ENCODE data around the gene BORCS5. TPM values are rescaled to one million over a fixed set of nuclear protein-coding genes. Genes with fewer than 3 reads are reported as not detected.
"Not testable (repeated sequence)": the region's sequence is repeated elsewhere in the genome, so short reads cannot be mapped to it uniquely, and the experiment has no call there.

Gene BORCS5
- total RNA-seq, 2 experiments from 2014 or later, result 43.7 to 47.8 TPM

DNA sequence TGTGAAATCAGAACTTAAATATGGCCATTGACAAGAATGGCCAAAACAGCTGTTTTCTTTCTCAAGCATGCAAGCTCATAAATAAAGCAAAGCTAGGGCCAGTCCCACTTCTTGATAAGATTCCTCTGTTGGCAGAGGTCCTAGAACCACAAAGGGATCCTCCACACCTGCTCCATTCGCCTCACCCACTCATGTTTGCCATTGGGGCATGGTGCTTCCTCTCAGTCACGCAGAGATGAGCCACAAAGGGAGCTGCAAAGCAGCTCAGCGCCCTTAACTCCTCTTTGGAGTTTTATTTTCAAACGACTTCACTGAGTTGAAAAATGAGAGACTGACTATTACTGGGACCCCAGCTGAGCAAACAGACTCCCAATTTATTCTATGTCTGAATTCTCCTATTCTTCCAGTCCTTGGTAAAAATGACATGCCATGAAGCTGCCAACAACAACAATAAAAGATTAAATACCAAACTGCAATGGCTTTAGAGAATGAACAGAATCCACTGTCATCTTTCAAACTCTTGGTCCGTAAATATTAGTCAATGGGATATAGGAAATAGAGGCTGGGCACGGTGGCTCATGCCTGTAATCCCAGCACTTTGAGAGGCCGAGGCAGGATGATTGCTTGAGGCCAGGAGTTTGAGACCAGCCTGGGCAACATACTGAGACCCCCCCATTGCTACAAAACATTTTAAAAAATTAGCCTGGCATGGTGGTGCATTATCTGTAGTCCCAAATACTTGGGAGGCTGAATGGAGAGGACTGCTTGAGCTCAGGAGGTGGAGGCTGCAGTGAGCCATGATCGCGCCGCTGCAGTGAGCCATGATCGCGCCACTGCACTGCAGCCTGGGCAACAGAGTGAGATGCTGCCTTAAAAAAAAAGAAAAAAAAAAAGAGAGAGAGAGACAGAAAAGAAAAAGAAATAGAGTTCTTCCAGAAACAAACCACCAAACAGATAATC is 23.2 kb upstream of the BORCS5 start:
- intact Hi-C loops (cut with micrococcal nuclease), result loop anchor here (2.0 to 10.0 kb wide), 5 partner anchors 67 to 779 kb away; partner anchors contain the start of genes BCL2L14 and LRP6
- H3K9me3 Mint-ChIP-seq, result no peaks in the 10 kb centered on the region
- DNase-seq, result no peak
- H3K27ac Mint-ChIP-seq, result no peak overlapping the region
- POLR2A ChIA-PET, result interaction anchor here (1.2 kb wide), 1 partner anchor 23 kb away, joined by 4 read pairs; the partner anchor contains the start of gene BORCS5
- H3K4me3 Mint-ChIP-seq, result no peak overlapping the region
- no peaks in the 10 kb centered on the region for H3K36me3 Mint-ChIP-seq
- CTCF ChIA-PET, result interaction anchor here (0.7 to 2.6 kb wide), 18 partner anchors 9 to 711 kb away, joined by 3 to 20 read pairs (median 4); partner anchors contain the start of genes BCL2L14, BORCS5, LRP6 and MANSC1
- H3K4me1 Mint-ChIP-seq (ENCODE audit: low read depth), result peaks cover 25% of the 10 kb centered on the region
- H3K27me3 Mint-ChIP-seq, result no peaks in the 10 kb centered on the region

DNA sequence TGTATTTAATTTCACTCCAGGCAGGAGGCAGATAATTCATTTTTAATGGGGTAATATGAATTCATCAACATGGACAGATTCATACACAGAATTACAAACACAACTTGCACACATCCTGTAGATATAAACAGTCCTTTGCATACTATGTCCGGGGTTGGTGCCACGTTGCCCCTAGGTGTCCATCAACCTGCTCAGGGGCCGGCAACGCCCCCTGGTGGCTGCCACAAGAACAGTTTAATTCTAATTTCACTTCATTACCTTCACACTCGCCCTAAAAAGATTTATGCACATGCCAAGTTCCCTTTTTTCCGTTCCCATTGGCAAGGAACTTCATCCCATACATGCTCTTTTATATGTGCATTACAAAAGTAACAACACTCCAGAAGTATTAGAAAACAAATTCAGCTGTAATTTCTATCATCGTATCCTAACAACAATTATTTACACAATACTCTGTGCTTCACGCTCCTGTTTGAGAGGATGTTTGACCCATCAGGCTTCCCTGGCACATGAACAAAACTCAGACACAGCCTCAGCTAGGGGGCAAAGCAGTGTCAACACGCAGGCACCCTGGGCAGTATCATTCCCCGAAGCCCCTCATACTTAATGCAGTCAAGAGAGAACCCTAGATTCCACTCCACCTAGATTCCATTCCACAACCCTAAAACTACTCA is 22.4 kb upstream of the BORCS5 start:
- intact Hi-C loops (cut with micrococcal nuclease), result loop anchor here (2.0 to 10.0 kb wide), 5 partner anchors 68 to 780 kb away; partner anchors contain the start of genes BCL2L14 and LRP6
- Mint-ChIP-seq H3K4me1 (ENCODE audit: low read depth) (peaks cover 25% of the 10 kb centered on the region), H3K4me3 (no peak overlapping the region), H3K27me3 (no peaks in the 10 kb centered on the region), H3K9me3 (no peaks in the 10 kb centered on the region), H3K36me3 (no peaks in the 10 kb centered on the region), H3K27ac (no peak overlapping the region)
- CTCF ChIA-PET, result interaction anchor here (0.6 to 2.6 kb wide), 16 partner anchors 8 to 712 kb away, joined by 3 to 20 read pairs (median 4); partner anchors contain the start of genes BORCS5, LRP6 and MANSC1
- POLR2A ChIA-PET, result no interaction called here
- peak; percentile 77 for DNase-seq

DNA sequence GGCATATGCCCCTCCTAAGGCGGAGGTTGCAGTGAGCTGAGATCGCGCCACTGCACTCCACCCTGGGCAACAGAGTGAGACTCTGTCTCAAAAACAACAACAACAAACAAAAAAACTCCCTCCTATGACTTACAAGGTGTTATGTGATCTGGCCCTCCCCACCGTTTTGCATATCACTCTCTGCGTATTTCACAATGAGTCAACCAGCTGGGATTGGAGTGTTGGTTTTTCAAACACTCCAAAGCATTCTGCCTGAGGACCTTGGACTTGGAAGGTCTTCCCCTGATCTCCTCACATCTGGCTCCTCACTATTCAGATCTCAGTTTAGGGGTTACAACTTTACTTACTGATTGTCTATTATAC is 20.8 kb upstream of the BORCS5 start:
- no peak overlapping the region for H3K4me3 Mint-ChIP-seq
- intact Hi-C loops (cut with micrococcal nuclease), result loop anchor here (10.0 kb wide), 1 partner anchor 781 kb away; no protein-coding TSS in a partner anchor
- H3K36me3 Mint-ChIP-seq, result no peaks in the 10 kb centered on the region
- DNase-seq, result peak; percentile 18
- H3K9me3 Mint-ChIP-seq, result no peaks in the 10 kb centered on the region
- ChIA-PET POLR2A (no interaction called here), CTCF (interaction anchor here (1.0 to 1.9 kb wide), 5 partner anchors 8 to 319 kb away, joined by 3 to 7 read pairs (median 4); no protein-coding TSS in a partner anchor)
- no peaks in the 10 kb centered on the region for H3K27me3 Mint-ChIP-seq
- peaks cover 25% of the 10 kb centered on the region for H3K4me1 Mint-ChIP-seq (ENCODE audit: low read depth)
- H3K27ac Mint-ChIP-seq, result no peak overlapping the region

DNA sequence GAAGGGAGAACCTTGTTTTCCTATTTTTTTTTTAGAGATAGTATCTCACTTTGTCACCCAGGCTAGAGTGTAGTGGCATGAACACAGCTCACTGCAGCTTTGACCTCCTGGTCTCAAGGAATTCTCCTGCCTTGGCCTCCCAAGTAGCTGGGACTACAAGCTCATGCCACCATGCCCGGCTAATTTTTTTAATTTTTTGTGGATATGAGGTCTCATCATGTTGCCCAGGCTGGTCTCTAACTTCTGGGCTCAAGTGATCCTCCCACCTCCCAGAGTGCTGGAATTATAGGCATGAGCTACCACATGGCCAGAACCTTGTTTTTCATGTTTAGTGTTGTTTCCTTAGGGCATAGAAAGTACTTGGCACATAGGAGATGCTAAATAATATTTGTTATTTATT is 20.4 kb upstream of the BORCS5 start:
- peaks cover 20% of the 10 kb centered on the region for H3K4me1 Mint-ChIP-seq (ENCODE audit: low read depth)
- ChIA-PET CTCF (interaction anchor here (1.1 to 1.9 kb wide), 5 partner anchors 9 to 303 kb away, joined by 3 to 7 read pairs (median 4); no protein-coding TSS in a partner anchor), POLR2A (no interaction called here)
- H3K9me3 Mint-ChIP-seq, result no peaks in the 10 kb centered on the region
- H3K4me3 Mint-ChIP-seq, result no peak overlapping the region
- no peak overlapping the region for H3K27ac Mint-ChIP-seq
- H3K36me3 Mint-ChIP-seq, result no peaks in the 10 kb centered on the region
- no peaks in the 10 kb centered on the region for H3K27me3 Mint-ChIP-seq
- no peak for DNase-seq
- intact Hi-C loops (cut with micrococcal nuclease), result loop anchor here (10.0 kb wide), 1 partner anchor 782 kb away; no protein-coding TSS in a partner anchor

DNA sequence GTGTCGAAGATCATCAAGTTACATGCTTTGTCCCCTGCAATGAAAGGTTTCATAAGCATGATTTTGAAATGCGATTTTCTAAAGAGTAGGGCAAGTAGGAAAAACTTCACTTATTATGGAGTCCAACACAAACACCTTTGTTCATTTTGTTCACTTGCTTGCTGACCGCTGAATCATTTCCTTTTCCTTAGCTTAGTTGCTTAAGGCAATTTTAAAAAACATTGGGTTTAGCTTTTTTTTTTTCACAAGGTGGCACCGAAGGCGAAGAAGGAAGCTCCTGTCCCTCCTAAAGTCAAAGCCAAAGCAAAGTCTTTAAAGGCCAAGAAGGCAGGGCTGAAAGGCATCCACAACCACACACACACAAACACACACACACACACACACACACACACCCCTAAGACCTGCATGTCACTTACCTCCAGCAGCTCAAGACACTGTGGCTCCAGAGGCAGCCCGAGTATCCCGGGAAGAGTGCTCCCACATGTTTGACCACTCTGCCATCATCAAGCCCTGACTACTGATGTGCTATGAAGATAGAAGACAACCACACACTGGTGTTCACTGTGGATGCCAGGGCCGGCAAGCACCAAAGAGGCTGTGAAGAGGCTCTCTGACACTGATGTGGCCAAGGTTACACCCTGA is 18.2 kb upstream of the BORCS5 start:
- Mint-ChIP-seq H3K27me3 (no peaks in the 10 kb centered on the region), H3K36me3 (no peaks in the 10 kb centered on the region), H3K4me3 (no peak overlapping the region), H3K27ac (no peak overlapping the region), H3K4me1 (ENCODE audit: low read depth) (peaks cover 17% of the 10 kb centered on the region), H3K9me3 (no peaks in the 10 kb centered on the region)
- POLR2A ChIA-PET, result interaction anchor here (0.5 kb wide), 1 partner anchor 190 kb away, joined by 3 read pairs; no protein-coding TSS in a partner anchor
- CTCF ChIA-PET, result interaction anchor here (2.6 kb wide), 1 partner anchor 11 kb away, joined by 7 read pairs; no protein-coding TSS in a partner anchor
- intact Hi-C loops (cut with micrococcal nuclease), result loop anchor here (10.0 kb wide), 1 partner anchor 784 kb away; no protein-coding TSS in a partner anchor
- DNase-seq, result no peak

DNA sequence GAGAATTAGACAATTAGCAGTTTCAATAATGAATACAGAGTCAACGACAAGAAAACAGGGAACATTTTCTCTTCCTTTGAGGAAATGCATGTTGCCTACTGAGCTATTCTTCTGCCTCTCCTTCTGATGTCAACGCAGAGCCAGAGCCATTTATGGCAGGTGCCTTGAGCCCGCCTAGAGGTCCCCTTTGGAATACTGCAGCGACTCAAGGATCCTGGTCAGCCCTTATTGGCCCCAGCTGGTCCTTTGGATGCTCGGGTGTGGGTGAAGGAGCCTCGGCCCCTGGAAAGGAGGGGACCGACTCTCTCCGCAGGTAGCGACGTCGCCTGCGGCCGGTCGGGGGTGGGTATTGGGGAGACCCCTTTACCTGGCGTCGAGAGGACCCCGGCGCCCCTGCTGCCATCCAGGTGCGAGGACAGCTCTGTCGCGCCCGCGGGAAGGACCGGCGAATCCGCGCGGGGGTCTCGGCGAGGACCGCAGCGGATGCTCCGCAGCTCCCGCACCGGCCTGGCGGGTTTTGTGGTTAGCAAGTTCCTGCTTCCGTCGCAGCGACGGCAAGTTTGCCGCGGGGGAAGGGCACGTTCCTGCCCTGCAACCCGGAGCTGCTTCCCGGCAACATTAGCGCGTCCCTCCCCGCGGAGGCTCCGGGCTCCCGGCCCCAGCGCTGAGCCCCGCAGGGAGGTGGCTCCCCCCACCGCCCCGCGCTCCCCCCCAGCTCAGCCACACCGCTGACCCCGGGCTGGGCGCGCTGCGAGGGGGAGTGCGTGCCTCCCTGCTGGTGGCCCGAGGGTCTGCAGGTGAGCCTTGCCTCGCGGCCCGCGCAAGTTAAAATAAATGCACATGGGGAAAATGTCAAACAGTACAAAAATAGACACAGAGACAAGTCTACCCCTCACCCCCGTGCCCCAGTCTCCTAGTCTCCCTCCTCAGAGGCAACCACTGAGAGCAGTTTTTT is 6.9 kb upstream of the BORCS5 start, which contains the start of gene MANSC1:
MANSC1 (minus strand) TSS at position 532 of the 955 bp plus-strand sequence. CDS start 6,928 bp downstream, outside the sequence.
- no peaks in the 10 kb centered on the region for H3K36me3 Mint-ChIP-seq
- peaks cover 17% of the 10 kb centered on the region for H3K4me1 Mint-ChIP-seq (ENCODE audit: low read depth)
- DNase-seq, result peak; percentile 72
- intact Hi-C loops (cut with micrococcal nuclease), result loop anchor here (10.0 kb wide), 2 partner anchors 455 to 855 kb away; no protein-coding TSS in a partner anchor
- ChIA-PET POLR2A (no interaction called here), CTCF (interaction anchor here (0.5 to 3.4 kb wide), 6 partner anchors 8 to 1976 kb away, joined by 3 to 20 read pairs (median 6); no protein-coding TSS in a partner anchor)
- H3K27me3 Mint-ChIP-seq, result no peaks in the 10 kb centered on the region
- H3K9me3 Mint-ChIP-seq, result no peaks in the 10 kb centered on the region
- H3K27ac Mint-ChIP-seq, result peak within 1 kb of the TSS; percentile 16
- peak within 1 kb of the TSS; percentile 62 for H3K4me3 Mint-ChIP-seq

DNA sequence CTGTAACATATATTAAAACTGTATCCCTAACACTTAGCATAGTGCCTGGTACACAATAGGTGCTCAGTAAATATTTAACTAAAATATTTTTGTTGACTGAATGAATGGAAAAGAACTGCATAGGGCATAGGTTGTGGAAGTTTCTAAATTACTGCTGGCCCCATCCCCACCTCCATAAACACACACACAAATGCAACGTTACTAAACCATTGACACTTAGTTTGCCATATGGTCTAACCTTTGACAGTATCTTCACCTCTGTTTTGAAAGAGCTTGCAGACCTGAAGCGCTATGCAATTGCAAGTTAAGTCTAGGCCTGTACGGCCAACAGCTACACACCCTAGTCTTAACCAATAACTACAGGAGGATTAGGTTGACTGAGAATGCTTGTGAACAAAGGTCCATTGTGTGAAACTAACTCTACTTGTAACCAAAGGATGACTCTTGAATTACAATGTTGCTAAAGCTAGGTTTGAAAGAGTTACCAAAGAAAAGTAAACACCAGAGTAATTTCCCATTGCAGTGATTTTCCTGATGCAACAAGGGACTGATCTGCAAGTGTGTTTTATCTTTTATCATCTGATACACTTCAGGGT is 5.9 kb upstream of the BORCS5 start:
- DNase-seq, result no peak
- CTCF ChIA-PET, result interaction anchor here (0.6 to 3.4 kb wide), 3 partner anchors 9 to 153 kb away, joined by 3 to 20 read pairs (median 3); no protein-coding TSS in a partner anchor
- Mint-ChIP-seq H3K27me3 (no peaks in the 10 kb centered on the region), H3K9me3 (no peaks in the 10 kb centered on the region), H3K27ac (peak overlapping the region; percentile 16), H3K4me3 (peak overlapping the region; percentile 62), H3K36me3 (no peaks in the 10 kb centered on the region), H3K4me1 (ENCODE audit: low read depth) (peaks cover 21% of the 10 kb centered on the region)
- intact Hi-C loops (cut with micrococcal nuclease), result loop anchor here (10.0 kb wide), 2 partner anchors 454 to 854 kb away; no protein-coding TSS in a partner anchor
- POLR2A ChIA-PET, result no interaction called here

DNA sequence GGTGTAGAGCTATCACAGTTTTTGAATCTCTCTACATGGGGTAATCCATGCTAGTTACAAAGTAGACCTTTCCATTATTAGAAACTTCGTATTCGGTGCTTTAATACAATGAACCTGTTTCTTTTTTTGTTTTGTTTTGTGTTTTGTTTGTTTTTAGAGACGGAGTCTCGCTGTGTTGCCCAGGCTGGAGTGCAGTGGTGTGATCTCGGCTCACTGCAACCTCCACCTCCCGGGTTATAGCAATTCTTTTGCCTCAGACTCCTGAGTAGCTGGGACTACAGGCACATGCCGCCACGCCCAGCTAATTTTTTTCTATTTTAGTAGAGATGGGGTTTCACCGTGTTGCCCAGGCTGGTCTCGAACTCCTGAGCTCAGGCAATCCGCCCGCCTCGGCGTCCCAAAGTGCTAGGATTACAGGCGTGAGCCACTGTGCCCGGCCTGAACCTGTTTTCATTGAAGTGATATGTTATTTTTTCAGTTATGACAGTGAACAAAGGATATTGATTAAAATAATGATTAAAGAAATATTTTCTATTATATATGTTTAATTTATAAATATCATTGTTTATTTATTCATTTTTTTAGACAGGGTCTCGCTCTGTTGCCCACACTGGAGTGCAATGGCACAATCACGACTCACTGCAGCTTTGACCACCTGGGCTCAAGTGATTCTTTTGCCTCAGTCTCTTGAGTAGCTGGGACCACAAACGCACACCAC is 5.3 kb upstream of the BORCS5 start:
- H3K4me3 Mint-ChIP-seq, H3K36me3 Mint-ChIP-seq, POLR2A ChIA-PET, DNase-seq, H3K27ac Mint-ChIP-seq, H3K9me3 Mint-ChIP-seq, H3K27me3 Mint-ChIP-seq: not testable (repeated sequence)
- intact Hi-C loops (cut with micrococcal nuclease), result loop anchor here (10.0 kb wide), 2 partner anchors 453 to 853 kb away; no protein-coding TSS in a partner anchor
- CTCF ChIA-PET, result interaction anchor here (0.6 to 3.4 kb wide), 4 partner anchors 10 to 354 kb away, joined by 3 to 20 read pairs (median 3); no protein-coding TSS in a partner anchor
- peaks cover 25% of the 10 kb centered on the region for H3K4me1 Mint-ChIP-seq (ENCODE audit: low read depth)

DNA sequence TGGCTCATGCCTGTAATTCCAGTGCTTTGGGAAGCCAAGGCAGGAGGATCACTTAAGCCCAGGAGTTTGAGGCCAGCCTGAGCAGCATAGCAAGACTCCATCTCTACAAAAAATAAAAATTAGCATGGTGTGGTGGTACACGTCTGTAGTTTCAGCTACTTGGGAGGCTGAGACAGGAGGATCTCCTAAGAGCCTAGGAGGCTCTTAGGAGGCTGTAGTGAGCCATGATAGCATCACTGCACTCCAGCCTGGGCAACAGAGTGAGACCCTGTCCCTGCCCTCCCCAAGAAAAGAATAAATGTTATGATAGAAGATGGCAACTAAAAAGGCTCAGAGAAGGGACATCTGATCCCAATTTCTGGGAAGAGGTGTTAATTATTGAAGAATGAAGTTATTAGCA is 3.6 kb upstream of the BORCS5 start:
- no peaks in the 10 kb centered on the region for H3K27me3 Mint-ChIP-seq
- no peak overlapping the region for H3K27ac Mint-ChIP-seq
- peaks cover 28% of the 10 kb centered on the region for H3K4me1 Mint-ChIP-seq (ENCODE audit: low read depth)
- no peak overlapping the region for H3K4me3 Mint-ChIP-seq
- CTCF ChIA-PET, result no interaction called here
- peaks cover 4% of the 10 kb centered on the region for H3K36me3 Mint-ChIP-seq
- POLR2A ChIA-PET, result no interaction called here
- no peak for DNase-seq
- H3K9me3 Mint-ChIP-seq, result no peaks in the 10 kb centered on the region
- intact Hi-C loops (cut with micrococcal nuclease), result loop anchor here (10.0 kb wide), 2 partner anchors 452 to 852 kb away; no protein-coding TSS in a partner anchor
